Esophagus muscularis mucosa (tissue), 4 donors: ENCODE results near the gene KLK7. TPM values are rescaled to one million over a fixed set of nuclear protein-coding genes. Genes with fewer than 3 reads are reported as not detected.

Experiments used
- DNase-seq: peaks from one replicate; pipeline ENCODE4 v3.0.0-alpha.2; 2017; ENCODE audit errors: extremely low spot score
- H3K27ac ChIP-seq, 4 donors: fragments of 200-600 bp; sonication (generic); replicated peaks in 1 of 4; 1 replicate in 3 of 4; 2 replicates in 1 of 4; pipeline ENCODE4 v1.5.1; 2016 to 2019; ENCODE audit warnings: mild to moderate bottlenecking in 1 of 4
- H3K27me3 ChIP-seq, 4 donors: fragments of 200-600 bp; sonication (generic); one replicate each; pipeline versions ENCODE4 v1.5.1 to v1.6.0; 2016 to 2019
- H3K36me3 ChIP-seq, 4 donors: fragments of 200-600 bp; sonication (generic); one replicate each; pipeline ENCODE4 v1.5.1; 2016 to 2019
- H3K4me1 ChIP-seq, 4 donors: fragments of 200-600 bp; sonication (generic); one replicate each; pipeline ENCODE4 v1.5.1; 2016 to 2019
- H3K4me3 ChIP-seq, 4 donors: fragments of 200-600 bp; sonication (generic); 1 replicate in 2 of 4; 2 replicates in 2 of 4; pipeline ENCODE4 v1.5.1; 2016 to 2019; ENCODE audit warnings: mild to moderate bottlenecking in 4 of 4, moderate library complexity in 1 of 4
- H3K9me3 ChIP-seq, 4 donors: fragments of 200-600 bp; sonication (generic); 1 replicate in 3 of 4; 2 replicates in 1 of 4; pipeline ENCODE4 v1.5.1; 2016 to 2019
- CTCF ChIP-seq, 3 experiments: fragments of 200-600 bp in 2 of 3; fragments of 450-650 bp in 1 of 3; sonication (generic) in 2 of 3; IDR thresholded peaks; one replicate each; pipeline ENCODE4 v1.5.1; 2017 to 2019; ENCODE audit warnings: antibody characterized with exemption in 3 of 3, mild to moderate bottlenecking in 2 of 3, moderate library complexity in 1 of 3
- EP300 ChIP-seq: sonication (generic); formaldehyde crosslinking; IDR thresholded peaks from one replicate; pipeline ENCODE4 v1.6.1; 2017; ENCODE audit warnings: antibody characterized with exemption
- POLR2A ChIP-seq: fragments of 450-650 bp; IDR thresholded peaks from one replicate; pipeline ENCODE4 v1.6.1; 2017; ENCODE audit warnings: antibody characterized with exemption, moderate library complexity, mild to moderate bottlenecking, low read depth
- POLR2AphosphoS5 ChIP-seq, 2 donors: sonication (generic); formaldehyde crosslinking; IDR thresholded peaks; one replicate each; pipeline ENCODE4 v1.6.1; 2017; ENCODE audit warnings: antibody characterized with exemption in 2 of 2
- WGBS: methylation state at CpG from one replicate; pipeline ENCODE4 v1.1.5; 2018; 5-methylcytosine and 5-hydroxymethylcytosine counted together
- intact Hi-C: fragments of 100-400 bp; cut with DNase I; formaldehyde crosslinking; loops from one replicate; pipeline ENCODE4 v1.15.1; 2023
- total RNA-seq, 4 donors: library from RNA; depleted of rRNA; stranded (reverse); fragments of >200 nt; gene quantifications; one replicate each; pipeline versions ENCODE4 v1.1.0 to v1.2.1, GENCODE V29; 2016

Gene KLK7
- total RNA-seq, 4 donors from 2014 or later, result 0.32 to 0.33 TPM; not detected in 2

DNA sequence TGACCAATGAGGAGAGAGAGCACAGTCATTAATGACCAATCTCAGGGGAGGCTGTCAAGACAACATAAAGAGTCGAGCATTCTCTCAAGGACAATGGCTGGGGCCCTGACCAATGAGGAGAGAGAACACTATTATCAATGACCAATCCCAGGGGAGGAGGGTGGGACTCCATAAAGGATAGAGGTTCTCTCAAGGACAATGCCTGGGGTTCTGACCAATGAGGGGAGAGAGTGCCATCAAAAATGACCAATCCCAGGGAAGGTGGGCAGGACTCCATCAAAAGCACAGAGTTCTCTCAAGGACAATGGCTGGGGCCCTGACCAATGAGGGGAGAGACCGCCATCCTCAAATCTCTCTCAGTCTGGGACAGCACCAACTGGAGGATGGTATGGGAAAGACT lies 46.0 kb upstream of the KLK7 start:
- DNase-seq, result no peak
- TF ChIP-seq EP300 (no peak), POLR2AphosphoS5 (IDR thresholded peaks at IDR 0.05) (no peak), CTCF (IDR thresholded peaks at IDR 0.05) (no peak), POLR2A (no peak)
- Histone ChIP-seq H3K36me3 (no peaks in the 10 kb centered on the region), H3K27ac (no peak overlapping the region), H3K9me3 (no peaks in the 10 kb centered on the region), H3K4me3 (no peak overlapping the region), H3K4me1 (no peaks in the 10 kb centered on the region), H3K27me3 (peaks cover 0 to 77% (median 7%) of the 10 kb centered on the region in 4 donors)
- 93% methylated on average over 2 of the region's 2 CpGs for WGBS
- intact Hi-C loops, result no loop called here

DNA sequence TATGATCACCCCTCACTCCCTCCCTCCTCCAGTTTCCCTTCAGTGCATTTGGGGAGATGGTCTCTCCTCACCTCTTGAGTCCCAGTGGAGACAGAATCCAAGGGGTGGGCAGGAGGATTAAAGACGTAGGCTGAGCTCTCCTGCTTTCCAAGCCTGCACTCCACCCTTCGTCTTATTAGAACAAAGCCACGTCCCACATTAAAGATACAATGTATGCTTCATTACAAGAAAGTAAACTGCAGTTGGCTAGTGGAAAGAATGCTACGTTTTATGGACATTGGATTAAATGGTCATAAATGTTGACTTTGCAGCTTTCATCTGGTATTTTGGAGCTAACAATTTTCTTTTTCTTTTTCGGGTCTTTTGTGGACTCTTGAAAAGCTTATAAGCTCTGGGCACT lies 44.2 kb upstream of the KLK7 start:
- no peak overlapping the region for H3K4me3 ChIP-seq
- WGBS, result 56% methylated on average over 5 of the region's 5 CpGs
- no peak overlapping the region for H3K27ac ChIP-seq
- no peak for DNase-seq
- no peak for TF ChIP-seq CTCF (IDR thresholded peaks at IDR 0.05)
- TF ChIP-seq EP300, result no peak
- no peak for TF ChIP-seq POLR2AphosphoS5 (IDR thresholded peaks at IDR 0.05)
- TF ChIP-seq POLR2A, result no peak
- peaks cover 0 to 81% (median 10%) of the 10 kb centered on the region in 4 donors for H3K27me3 ChIP-seq
- intact Hi-C loops, result no loop called here
- H3K36me3 ChIP-seq, result no peaks in the 10 kb centered on the region
- no peaks in the 10 kb centered on the region for H3K4me1 ChIP-seq
- H3K9me3 ChIP-seq, result no peaks in the 10 kb centered on the region

GRCh38 chr19:51027126-51027806 lies 43.5 kb upstream of the KLK7 start:
- no peaks in the 10 kb centered on the region for H3K4me1 ChIP-seq
- H3K27ac ChIP-seq, result no peak overlapping the region
- 35% methylated on average over 14 of the region's 14 CpGs for WGBS
- H3K9me3 ChIP-seq, result no peaks in the 10 kb centered on the region
- TF ChIP-seq POLR2A (no peak), CTCF (IDR thresholded peaks at IDR 0.05) (no peak), POLR2AphosphoS5 (IDR thresholded peaks at IDR 0.05) (no peak), EP300 (no peak)
- peaks cover 0 to 82% (median 10%) of the 10 kb centered on the region in 4 donors for H3K27me3 ChIP-seq
- intact Hi-C loops, result no loop called here
- H3K4me3 ChIP-seq, result no peak overlapping the region
- H3K36me3 ChIP-seq, result no peaks in the 10 kb centered on the region
- DNase-seq, result no peak

DNA sequence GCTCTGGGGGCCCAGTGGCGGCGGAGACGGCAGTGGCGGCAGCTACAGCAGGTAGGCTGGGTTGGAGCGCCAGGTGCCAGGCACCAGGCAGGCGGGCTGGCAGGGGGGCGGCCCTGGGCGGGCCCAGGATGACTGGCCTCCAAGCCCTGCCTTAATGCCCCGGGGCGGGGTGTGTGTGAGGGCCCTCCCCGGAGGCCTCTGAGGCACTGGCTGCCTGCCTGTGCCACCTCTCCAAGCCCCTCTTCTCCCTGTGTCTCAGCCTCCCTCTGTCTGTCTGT lies 42.8 kb upstream of the KLK7 start, which contains the start of gene KLK11:
Gene KLK11 (minus strand): TSS at position 63 of the 278 bp plus-strand sequence. CDS start 985 bp downstream, outside the sequence.
- Histone ChIP-seq H3K27me3 (peaks cover 0 to 86% (median 10%) of the 10 kb centered on the region in 4 donors), H3K36me3 (no peaks in the 10 kb centered on the region), H3K4me1 (no peaks in the 10 kb centered on the region), H3K4me3 (no peak within 1 kb of the TSS), H3K9me3 (no peaks in the 10 kb centered on the region), H3K27ac (no peak within 1 kb of the TSS)
- no peak for DNase-seq
- intact Hi-C loops, result no loop called here
- TF ChIP-seq EP300 (no peak), POLR2AphosphoS5 (IDR thresholded peaks at IDR 0.05) (no peak), CTCF (IDR thresholded peaks at IDR 0.05) (no peak), POLR2A (no peak)
- 80% methylated on average over 6 of the region's 11 CpGs for whole genome bisulfite sequencing
